Stimulated activated CD8-positive, alpha-beta memory T cell treated with anti-CD3 and anti-CD28 coated beads, Interleukin-4, amount 100 ng/mL, for 48 hours (primary cell): ENCODE data around the gene LARGE1.
"Not testable (repeated sequence)": the region's sequence is repeated elsewhere in the genome, so short reads cannot be mapped to it uniquely, and the experiment has no call there.

Source experiments
- DNase-seq: peaks from one replicate; pipeline ENCODE4 v3.0.0-alpha.2; 2020

LARGE1 gene

GRCh38 chr22:33883561-33883960 is 36.7 kb downstream of the LARGE1 start:
- DNase-seq: no peak

GRCh38 chr22:33882991-33883390 is 37.3 kb downstream of the LARGE1 start:
- DNase-seq: no peak

- DNase-seq: no peak
Observed at GRCh38 chr22:33880986-33881385, 39.3 kb downstream of the LARGE1 start.

GRCh38 chr22:33879796-33880195 is 40.5 kb downstream of the LARGE1 start:
- DNase-seq: no peak

GRCh38 chr22:33875316-33875715 is 45.0 kb downstream of the LARGE1 start:
- no peak for DNase-seq

- no peak for DNase-seq
Observed at GRCh38 chr22:33874206-33874605, 46.1 kb downstream of the LARGE1 start.

GRCh38 chr22:33873666-33874065 is 46.6 kb downstream of the LARGE1 start:
- no peak for DNase-seq

GRCh38 chr22:33873186-33873585 is 47.1 kb downstream of the LARGE1 start:
- DNase-seq: no peak

GRCh38 chr22:33871935-33872334 is 48.3 kb downstream of the LARGE1 start:
- DNase-seq: no peak

- DNase-seq: no peak
Observed at GRCh38 chr22:33869946-33870345, 50.3 kb downstream of the LARGE1 start.

GRCh38 chr22:33867971-33868370 is 52.3 kb downstream of the LARGE1 start:
- no peak for DNase-seq

GRCh38 chr22:33867118-33867866 is 53.0 kb downstream of the LARGE1 start:
- DNase-seq: no peak

GRCh38 chr22:33866511-33866910 is 53.8 kb downstream of the LARGE1 start:
- no peak for DNase-seq

GRCh38 chr22:33865996-33866395 is 54.3 kb downstream of the LARGE1 start:
- no peak for DNase-seq

GRCh38 chr22:33865248-33865647 is 55.0 kb downstream of the LARGE1 start:
- DNase-seq: no peak

- no peak for DNase-seq
Observed at GRCh38 chr22:33864723-33865130, 55.5 kb downstream of the LARGE1 start.

- no peak for DNase-seq
Observed at GRCh38 chr22:33861216-33861875, 58.9 kb downstream of the LARGE1 start.

GRCh38 chr22:33860386-33860785 is 59.9 kb downstream of the LARGE1 start:
- DNase-seq: no peak

GRCh38 chr22:33859311-33859710 is 61.0 kb downstream of the LARGE1 start:
- no peak for DNase-seq

- not testable (repeated sequence) for DNase-seq
Observed at GRCh38 chr22:33858653-33859052, 61.6 kb downstream of the LARGE1 start.

- DNase-seq: not testable (repeated sequence)
Observed at GRCh38 chr22:33857767-33858166, 62.5 kb downstream of the LARGE1 start.

GRCh38 chr22:33854724-33855123 is 65.6 kb downstream of the LARGE1 start:
- no peak for DNase-seq

GRCh38 chr22:33853200-33854097 is 66.8 kb downstream of the LARGE1 start:
- no peak for DNase-seq
